K562 (cell line): ENCODE measurements around the gene CELSR1. TPM values are rescaled to one million over a fixed set of nuclear protein-coding genes. Genes with fewer than 3 reads are reported as not detected.

Experiments
- ATAC-seq: fragments of 200-7000 bp; cut with Tn5 transposase; 3 replicates; pipeline ENCODE4 v1.9.1; 2020; ENCODE audit warnings: moderate library complexity
- BruUV-seq: library from RNA; stranded (reverse); fragments of 400-500 nt; replicated peaks from 2 replicates; lab custom pipeline; 2021; lab: Mats Ljungman, UMichigan
- CTCF ChIA-PET: fragments of 300-600 bp; formaldehyde crosslinking; extraction: SDS; loops from one replicate; lab custom pipeline; 2021; ENCODE audit warnings: low intra/inter-chr PET ratio; lab: Yijun Ruan, JAX
- POLR2A ChIA-PET: fragments of 300-600, 350-650 bp; sonication (Branson Sonifier 250); formaldehyde crosslinking; extraction: SDS; loops from one replicate; lab custom pipeline; 2021; ENCODE audit warnings: antibody characterized with exemption, inconsistent platforms; lab: Yijun Ruan, JAX
- DNase-seq, 4 experiments: peaks; one replicate each; pipeline versions ENCODE4 v3.0.0 to v3.0.0-alpha.2; 2011 to 2018; ENCODE audit warnings: low spot score in 3 of 4, mixed read lengths in 3 of 4; ENCODE audit errors: extremely low read depth in 1 of 4
- FAIRE-seq: peaks from 2 replicates; lab custom pipeline; 2011; peaks lifted over from hg19 to GRCh38; lab: Jason Lieb, UNC
- H2AFZ ChIP-seq: 2 replicates; pipeline ENCODE4 v1.6.0; 2011; ENCODE audit warnings: low read depth, low read length, control low read depth, inconsistent platforms
- H3K27ac ChIP-seq: fragments of 200-600 bp; 3 replicates; pipeline ENCODE4 v1.8.0; 2011; ENCODE audit warnings: low read depth, mild to moderate bottlenecking, control low read depth, inconsistent platforms, low read length, moderate library complexity, mixed read lengths; ENCODE audit errors: extremely low read depth
- H3K27me3 ChIP-seq, 2 experiments: fragments of 300-600 bp in 1 of 2; 2 replicates in 1 of 2; 3 replicates in 1 of 2; pipeline versions ENCODE4 v1.6.0 to v1.8.0; 2011; ENCODE audit warnings: inconsistent platforms in 2 of 2, low read length in 2 of 2, mild to moderate bottlenecking in 1 of 2, mixed read lengths in 1 of 2, moderate library complexity in 1 of 2; ENCODE audit not compliant: control insufficient read depth in 2 of 2, insufficient read depth in 2 of 2
- H3K36me3 ChIP-seq: fragments of 300-600 bp; 3 replicates; pipeline ENCODE4 v1.8.0; 2011; ENCODE audit warnings: mild to moderate bottlenecking, low read length, inconsistent platforms; ENCODE audit not compliant: control insufficient read depth, insufficient read depth
- H3K4me1 ChIP-seq, 2 experiments: fragments of 200-600 bp in 1 of 2; replicated peaks in 1 of 2; 2 replicates in 1 of 2; 3 replicates in 1 of 2; pipeline versions ENCODE4 v1.5.1 to v1.8.0; 2011; ENCODE audit warnings: inconsistent platforms in 2 of 2, low read length in 2 of 2, mild to moderate bottlenecking in 1 of 2, mixed read lengths in 1 of 2, moderate library complexity in 1 of 2; ENCODE audit not compliant: control insufficient read depth in 2 of 2, insufficient read depth in 2 of 2
- H3K4me2 ChIP-seq: 2 replicates; pipeline ENCODE4 v1.6.1; 2011; ENCODE audit warnings: low read length, control low read depth, inconsistent platforms, mixed read lengths; ENCODE audit not compliant: insufficient read depth
- H3K4me3 ChIP-seq: fragments of 200-600 bp; sonication (generic), shearing (Covaris generic); 2 replicates; pipeline ENCODE4 v1.5.1; 2016; ENCODE audit warnings: control low read depth, inconsistent platforms
- H3K79me2 ChIP-seq: fragments of 200-600 bp; 3 replicates; pipeline ENCODE4 v1.8.0; 2011; ENCODE audit warnings: low read length, inconsistent platforms; ENCODE audit not compliant: control insufficient read depth, insufficient read depth
- H3K9ac ChIP-seq, 2 experiments: 2 replicates each; pipeline versions ENCODE4 v1.6.0 to v1.6.1; 2011; ENCODE audit warnings: low read depth in 2 of 2, low read length in 2 of 2, control low read depth in 1 of 2, inconsistent platforms in 1 of 2, mild to moderate bottlenecking in 1 of 2, mixed read lengths in 1 of 2; ENCODE audit not compliant: insufficient read depth in 1 of 2
- H3K9me1 ChIP-seq: one replicate; pipeline ENCODE4 v1.6.0; 2011; ENCODE audit warnings: inconsistent platforms, mild to moderate bottlenecking, low read length, moderate library complexity; ENCODE audit not compliant: control insufficient read depth, insufficient read depth
- H3K9me3 ChIP-seq: replicated peaks from 2 replicates; pipeline ENCODE4 v1.5.1; 2011; ENCODE audit warnings: low read depth, low read length, inconsistent platforms; ENCODE audit not compliant: control insufficient read depth, insufficient read depth
- H4K20me1 ChIP-seq: replicated peaks from 2 replicates; pipeline ENCODE4 v1.6.1; 2011; ENCODE audit warnings: low read length, inconsistent platforms, mixed read lengths; ENCODE audit not compliant: control insufficient read depth, insufficient read depth
- BMI1 ChIP-seq: fragments of 150-350 bp; IDR thresholded peaks from 2 replicates; pipeline ENCODE4 v1.6.1; 2014; ENCODE audit warnings: low read length
- CBFB ChIP-seq: sonication (generic); formaldehyde crosslinking; IDR thresholded peaks from 2 replicates; pipeline ENCODE4 v1.4.0; 2020; ENCODE audit warnings: mild to moderate bottlenecking, missing genetic modification reagents
- CREB1 ChIP-seq, 2 experiments: sonication (generic) in 1 of 2; formaldehyde crosslinking in 1 of 2; IDR thresholded peaks; 2 replicates each; pipeline versions ENCODE4 v1.6.1 to v1.8.0; 2012 to 2022; ENCODE audit warnings: inconsistent platforms in 1 of 2, mild to moderate bottlenecking in 1 of 2, missing genetic modification reagents in 1 of 2, moderate library complexity in 1 of 2
- CXXC5 ChIP-seq: fragments of 250-450 bp; sonication (Bioruptor Pico); IDR thresholded peaks from 2 replicates; pipeline ENCODE4 v1.8.0; 2022; ENCODE audit warnings: inconsistent platforms, mild to moderate bottlenecking, moderate library complexity
- EP400 ChIP-seq: fragments of 450-650 bp; IDR thresholded peaks from 2 replicates; pipeline ENCODE4 v1.6.1; 2017; ENCODE audit warnings: antibody characterized with exemption, mild to moderate bottlenecking, moderate library complexity
- GABPB1 ChIP-seq: sonication (generic); formaldehyde crosslinking; IDR thresholded peaks from 2 replicates; pipeline ENCODE4 v1.8.0; 2022; ENCODE audit warnings: mild to moderate bottlenecking, missing genetic modification reagents
- JUND ChIP-seq, 2 experiments: IDR thresholded peaks; 2 replicates in 1 of 2; 3 replicates in 1 of 2; pipeline ENCODE4 v1.6.1; 2011; ENCODE audit warnings: borderline replicate concordance in 2 of 2, low read depth in 2 of 2, low read length in 2 of 2, improper control_type of control experiment in 1 of 2, missing biosample characterization in 1 of 2, missing genetic modification characterization in 1 of 2, missing genetic modification reagents in 1 of 2
- NBN ChIP-seq: fragments of 450-650 bp; IDR thresholded peaks from 2 replicates; pipeline ENCODE4 v1.6.1; 2016; ENCODE audit warnings: low read depth, mild to moderate bottlenecking
- SP2 ChIP-seq: IDR thresholded peaks from 2 replicates; pipeline ENCODE4 v1.6.1; 2011; ENCODE audit warnings: mild to moderate bottlenecking, low read depth, low read length, moderate library complexity; ENCODE audit not compliant: poor library complexity, severe bottlenecking; ENCODE audit errors: extremely low read depth
- ZNF224 ChIP-seq: sonication (generic); formaldehyde crosslinking; IDR thresholded peaks from 2 replicates; pipeline ENCODE4 v1.8.0; 2022; ENCODE audit warnings: mild to moderate bottlenecking, missing genetic modification reagents
- WGBS: fragments of 100-300 bp; shearing (Covaris generic); methylation state at CpG from one replicate; pipeline ENCODE4 v1.1.6; 2016; ENCODE audit warnings: low coverage, mixed read lengths; ENCODE audit not compliant: insufficient coverage; ENCODE audit errors: missing lambda C conversion rate; 5-methylcytosine and 5-hydroxymethylcytosine counted together
- in situ Hi-C: fragments of 300-500 bp; cut with MboI; formaldehyde crosslinking; loops from 4 replicates; pipeline ENCODE4 v1.15.0; 2018; ENCODE audit warnings: inconsistent platforms, mixed read lengths
- intact Hi-C: fragments of 100-400 bp; cut with micrococcal nuclease; formaldehyde crosslinking; loops from 2 replicates; pipeline ENCODE4 v1.14.2; 2022
- polyA plus RNA-seq, 8 experiments: library from polyadenylated mRNA; depleted of rRNA in 4 of 8; stranded (reverse) in 5 of 8; unstranded in 3 of 8; fragments of >200 nt; fragmentation: Nextera tagmentation in 2 of 8; fragmentation: Illumina TruSeq in 1 of 8; extraction: Ambion mirVana in 2 of 8; extraction: Trizol in 1 of 8; gene quantifications; 2 replicates each; pipeline versions ENCODE4 v1.2.1 to v1.2.3, GENCODE V29; 2011 to 2014; ENCODE audit warnings: inconsistent platforms in 1 of 8, missing spikeins in 1 of 8
- total RNA-seq, 7 experiments: library from RNA; depleted of rRNA in 6 of 7; stranded (reverse); fragments of >200 nt in 6 of 7; fragmentation: Illumina TruSeq in 2 of 7; extraction: Trizol in 2 of 7; gene quantifications; 2 replicates each; pipeline versions ENCODE4 v1.2.1 to v1.2.3, GENCODE V29; 2011 to 2021; ENCODE audit warnings: low replicate concordance in 1 of 7
- TF ChIP-seq, protein P1 (sequence below): fragments of 450-650 bp; IDR thresholded peaks from 2 replicates; pipeline ENCODE4 v1.6.1; 2017; ENCODE audit warnings: antibody characterized with exemption
- TF ChIP-seq, protein P2 (sequence below): conservative IDR thresholded peaks from 2 replicates; pipeline ENCODE4 v1.6.1; 2011; ENCODE audit warnings: low read depth, mild to moderate bottlenecking, low read length; ENCODE audit not compliant: control insufficient read depth

CELSR1 gene
- total and polyA plus RNA-seq, 9 of the 15 experiments (the other 6 are each of a cell fraction or from before 2014, with no cell fraction given): under 0.01 to 0.09 TPM; not detected in 7

DNA sequence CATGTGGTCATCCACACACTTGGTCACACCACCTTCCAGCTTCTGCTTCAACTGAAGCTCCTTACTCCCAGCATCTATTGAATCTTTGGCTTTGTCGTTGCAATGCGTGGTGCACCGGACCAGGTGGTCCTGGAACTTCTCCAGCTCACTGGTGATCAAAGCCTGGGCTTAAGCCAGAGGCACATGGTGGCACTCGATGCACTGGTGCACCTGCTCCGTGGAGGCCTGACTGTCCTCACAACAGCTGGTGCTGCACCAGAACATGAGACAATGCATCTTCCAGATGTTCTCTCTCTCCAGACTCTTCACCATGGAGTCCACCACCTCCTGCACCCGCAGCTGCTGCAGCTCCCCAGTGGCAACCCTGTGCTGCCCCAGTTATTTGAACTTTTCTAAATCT is 56.0 kb downstream of the CELSR1 start:
- Histone ChIP-seq H3K9me3 (no peaks in the 10 kb centered on the region), H3K4me1 (peaks cover 0 to 6% of the 10 kb centered on the region in 2 experiments; a peak in 2 of 5 replicates), H3K4me3 (no peak overlapping the region), H3K27ac (no peak overlapping the region), H2AFZ (no peak overlapping the region), H4K20me1 (no peaks in the 10 kb centered on the region), H3K9ac (no peak overlapping the region), H3K9me1 (no peaks in the 10 kb centered on the region), H3K27me3 (peaks cover 6 to 47% of the 10 kb centered on the region in 2 experiments; a peak in 3 of 5 replicates), H3K36me3 (no peaks in the 10 kb centered on the region), H3K4me2 (no peak overlapping the region), H3K79me2 (no peaks in the 10 kb centered on the region)
- in situ Hi-C loops (no loop called here), intact Hi-C loops (no loop called here)
- ChIA-PET POLR2A (no interaction called here), CTCF (no interaction called here)
- no peak for ATAC-seq
- no peak for DNase-seq
- TF ChIP-seq BMI1 (no peak), ZNF224 (CRISPR knock-in tag) (no peak), CXXC5 (no peak), SP2 (no peak), CREB1 (IDR thresholded peaks at IDR 0.05) (no peak), CREB1 (CRISPR knock-in tag; IDR thresholded peaks at IDR 0.05) (no peak), JUND (IDR thresholded peaks at IDR 0.05; ENCODE audit: borderline replicate concordance, low read depth, low read length) (no peak), JUND (tag; IDR thresholded peaks at IDR 0.05; ENCODE audit: borderline replicate concordance, low read depth, low read length) (no peak), GABPB1 (CRISPR knock-in tag) (no peak), CBFB (CRISPR knock-in tag) (no peak), NBN (no peak), EP400 (no peak)
- TF ChIP-seq, protein P1, sequence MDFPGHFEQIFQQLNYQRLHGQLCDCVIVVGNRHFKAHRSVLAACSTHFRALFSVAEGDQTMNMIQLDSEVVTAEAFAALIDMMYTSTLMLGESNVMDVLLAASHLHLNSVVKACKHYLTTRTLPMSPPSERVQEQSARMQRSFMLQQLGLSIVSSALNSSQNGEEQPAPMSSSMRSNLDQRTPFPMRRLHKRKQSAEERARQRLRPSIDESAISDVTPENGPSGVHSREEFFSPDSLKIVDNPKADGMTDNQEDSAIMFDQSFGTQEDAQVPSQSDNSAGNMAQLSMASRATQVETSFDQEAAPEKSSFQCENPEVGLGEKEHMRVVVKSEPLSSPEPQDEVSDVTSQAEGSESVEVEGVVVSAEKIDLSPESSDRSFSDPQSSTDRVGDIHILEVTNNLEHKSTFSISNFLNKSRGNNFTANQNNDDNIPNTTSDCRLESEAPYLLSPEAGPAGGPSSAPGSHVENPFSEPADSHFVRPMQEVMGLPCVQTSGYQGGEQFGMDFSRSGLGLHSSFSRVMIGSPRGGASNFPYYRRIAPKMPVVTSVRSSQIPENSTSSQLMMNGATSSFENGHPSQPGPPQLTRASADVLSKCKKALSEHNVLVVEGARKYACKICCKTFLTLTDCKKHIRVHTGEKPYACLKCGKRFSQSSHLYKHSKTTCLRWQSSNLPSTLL: no peak
- TF ChIP-seq, protein P2, sequence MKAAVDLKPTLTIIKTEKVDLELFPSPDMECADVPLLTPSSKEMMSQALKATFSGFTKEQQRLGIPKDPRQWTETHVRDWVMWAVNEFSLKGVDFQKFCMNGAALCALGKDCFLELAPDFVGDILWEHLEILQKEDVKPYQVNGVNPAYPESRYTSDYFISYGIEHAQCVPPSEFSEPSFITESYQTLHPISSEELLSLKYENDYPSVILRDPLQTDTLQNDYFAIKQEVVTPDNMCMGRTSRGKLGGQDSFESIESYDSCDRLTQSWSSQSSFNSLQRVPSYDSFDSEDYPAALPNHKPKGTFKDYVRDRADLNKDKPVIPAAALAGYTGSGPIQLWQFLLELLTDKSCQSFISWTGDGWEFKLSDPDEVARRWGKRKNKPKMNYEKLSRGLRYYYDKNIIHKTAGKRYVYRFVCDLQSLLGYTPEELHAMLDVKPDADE: no peak
- WGBS: 2% methylated on average over 6 of the region's 6 CpGs
- BruUV-seq: no TSS peak
- FAIRE-seq: no peak
